Left ventricle myocardium inferior (tissue), 1 donor: ENCODE data around the gene SLC35D3. TPM values are rescaled to one million over a fixed set of nuclear protein-coding genes. Genes with fewer than 3 reads are reported as not detected.
"Not testable (repeated sequence)": the region's sequence is repeated elsewhere in the genome, so short reads cannot be mapped to it uniquely, and the experiment has no call there.

Experiments
- DNase-seq: peaks from one replicate; pipeline ENCODE4 v3.0.0-alpha.2; 2020
- H3K27ac ChIP-seq: fragments of 200-600 bp; replicated peaks from 2 replicates; pipeline ENCODE4 v1.8.0; 2021
- H3K27me3 ChIP-seq: fragments of 200-600 bp; 2 replicates; pipeline ENCODE4 v1.8.0; 2021; ENCODE audit warnings: low read depth
- H3K36me3 ChIP-seq: fragments of 200-600 bp; 2 replicates; pipeline ENCODE4 v1.8.0; 2021
- H3K4me1 ChIP-seq: fragments of 200-600 bp; 2 replicates; pipeline ENCODE4 v1.8.0; 2021
- H3K4me3 ChIP-seq: fragments of 200-600 bp; 2 replicates; pipeline ENCODE4 v1.8.0; 2021; ENCODE audit warnings: mild to moderate bottlenecking, moderate library complexity
- H3K9me3 ChIP-seq: fragments of 200-600 bp; replicated peaks from 2 replicates; pipeline ENCODE4 v1.8.0; 2021
- CTCF ChIP-seq: fragments of 200-600 bp; IDR thresholded peaks from 2 replicates; pipeline ENCODE4 v1.8.0; 2021; ENCODE audit warnings: antibody characterized with exemption, mild to moderate bottlenecking, borderline replicate concordance
- intact Hi-C: fragments of 100-400 bp; cut with micrococcal nuclease; formaldehyde crosslinking; loops from one replicate; pipeline ENCODE4 v1.11.0; 2022
- total RNA-seq: library from RNA; stranded (reverse); fragmentation: NEBNext Ultra II Directional; extraction: Animal tissue kit (Norgen Biotek cat#: 25700); gene quantifications from one replicate; pipeline ENCODE4 v1.2.1, GENCODE V29; 2021
- donor health status: DM: no; HTN: yes; CAD: no; lungs with severe emphysema.

SLC35D3 gene
- total RNA-seq, 1 donor from 2014 or later, result 0.08 TPM

GRCh38 chr6:136945711-136946121 is 23.6 kb downstream of the SLC35D3 start:
- Histone ChIP-seq H3K27ac (no peak overlapping the region), H3K9me3 (no peaks in the 10 kb centered on the region), H3K4me3 (no peak overlapping the region), H3K27me3 (peaks cover 5% of the 10 kb centered on the region), H3K4me1 (no peaks in the 10 kb centered on the region), H3K36me3 (no peaks in the 10 kb centered on the region)
- TF ChIP-seq CTCF, result no peak
- DNase-seq, result no peak
- intact Hi-C loops, result no loop called here

DNA sequence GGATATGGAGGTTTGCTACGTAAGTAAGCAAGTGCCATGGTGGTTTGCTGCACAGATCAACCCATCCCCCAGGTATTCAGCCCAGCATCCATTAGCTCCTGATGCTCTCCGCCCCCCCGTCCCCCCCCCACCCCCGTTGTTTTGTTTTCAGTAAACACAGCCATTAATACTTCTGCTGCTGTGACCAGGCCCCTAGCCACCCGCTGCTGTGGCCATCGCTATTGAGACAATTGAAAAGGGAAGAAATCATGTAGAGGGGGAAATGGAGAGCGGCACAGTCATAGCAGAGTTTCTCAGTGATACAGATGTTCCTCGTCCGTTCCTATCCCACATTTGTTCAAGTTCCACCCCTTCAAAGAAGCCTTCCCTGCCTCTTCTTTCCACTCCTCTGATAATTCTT is 24.9 kb downstream of the SLC35D3 start:
- H3K9me3 ChIP-seq, result no peaks in the 10 kb centered on the region

DNA sequence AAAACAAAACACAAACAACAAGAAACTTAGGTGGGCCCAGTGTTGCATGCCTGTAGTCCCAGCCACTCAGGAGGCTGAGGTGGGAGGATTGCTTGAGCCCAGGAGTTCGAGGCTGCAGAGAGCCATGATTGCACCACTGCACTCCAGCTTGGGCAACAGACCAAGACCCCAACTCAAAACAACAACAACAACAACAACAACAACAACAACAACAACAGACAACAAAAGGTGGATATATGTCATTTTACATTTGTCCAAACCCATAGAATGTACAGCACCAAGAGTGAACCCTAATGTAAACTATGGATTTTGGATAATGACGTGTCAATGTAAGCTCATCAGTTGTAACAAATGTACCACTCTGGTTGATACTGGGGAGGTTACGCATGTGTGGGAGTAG is 27.9 kb downstream of the SLC35D3 start:
- H3K4me1 ChIP-seq, H3K27ac ChIP-seq, DNase-seq, H3K27me3 ChIP-seq, H3K36me3 ChIP-seq, H3K4me3 ChIP-seq, intact Hi-C loops, H3K9me3 ChIP-seq: not testable (repeated sequence)

More for the DNA sequence above, 24.9 kb downstream of the SLC35D3 start:
- no peak for DNase-seq
- TF ChIP-seq CTCF, result no peak
- intact Hi-C loops, result no loop called here
- Histone ChIP-seq H3K4me1 (no peaks in the 10 kb centered on the region), H3K36me3 (no peaks in the 10 kb centered on the region), H3K4me3 (no peak overlapping the region), H3K27me3 (peaks cover 5% of the 10 kb centered on the region), H3K27ac (no peak overlapping the region)

DNA sequence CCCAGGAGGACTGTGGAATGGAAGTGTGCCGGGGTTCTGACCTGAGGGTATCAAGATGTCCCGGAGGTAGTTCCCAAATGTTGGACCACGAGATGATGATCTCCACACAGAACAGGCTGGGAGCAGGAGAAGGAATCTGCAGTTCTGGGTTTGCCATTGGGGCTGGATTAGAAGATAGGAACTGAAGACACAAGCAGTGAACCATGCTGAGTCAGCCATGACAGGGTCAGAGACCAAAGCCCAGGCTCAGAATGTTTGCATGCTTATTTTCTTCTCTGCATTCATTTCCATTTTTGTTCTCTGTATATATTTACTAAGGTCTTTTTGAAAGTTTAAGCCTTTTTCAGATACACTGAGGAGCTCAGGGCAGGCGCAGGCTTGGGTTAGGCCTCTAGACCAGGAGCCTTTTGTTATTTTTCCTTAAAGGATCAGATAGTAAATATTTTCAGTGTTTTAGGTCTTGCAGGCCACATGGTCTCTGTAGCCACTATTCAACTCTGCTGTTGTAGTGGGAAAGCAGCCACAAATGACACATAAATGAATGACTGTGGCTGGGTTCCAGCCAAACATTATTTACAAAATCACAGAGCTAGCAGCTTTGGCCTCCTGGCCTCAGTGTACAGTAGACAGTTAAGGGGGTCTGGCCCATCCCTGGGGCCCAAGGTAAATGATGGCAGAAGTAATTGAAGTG is 28.5 kb downstream of the SLC35D3 start:
- TF ChIP-seq CTCF, result no peak
- no peaks in the 10 kb centered on the region for H3K36me3 ChIP-seq
- no peaks in the 10 kb centered on the region for H3K27me3 ChIP-seq
- H3K4me3 ChIP-seq, result no peak overlapping the region
- H3K9me3 ChIP-seq, result no peaks in the 10 kb centered on the region
- intact Hi-C loops, result no loop called here
- H3K4me1 ChIP-seq, result no peaks in the 10 kb centered on the region
- DNase-seq, result no peak
- no peak overlapping the region for H3K27ac ChIP-seq

GRCh38 chr6:136952714-136953260 is 30.7 kb downstream of the SLC35D3 start:
- H3K4me3 ChIP-seq, result no peak overlapping the region
- no peaks in the 10 kb centered on the region for H3K9me3 ChIP-seq
- no peaks in the 10 kb centered on the region for H3K27me3 ChIP-seq
- peaks cover 9% of the 10 kb centered on the region for H3K4me1 ChIP-seq
- DNase-seq, result no peak
- no peak overlapping the region for H3K27ac ChIP-seq
- intact Hi-C loops, result no loop called here
- H3K36me3 ChIP-seq, result no peaks in the 10 kb centered on the region
- no peak for TF ChIP-seq CTCF

DNA sequence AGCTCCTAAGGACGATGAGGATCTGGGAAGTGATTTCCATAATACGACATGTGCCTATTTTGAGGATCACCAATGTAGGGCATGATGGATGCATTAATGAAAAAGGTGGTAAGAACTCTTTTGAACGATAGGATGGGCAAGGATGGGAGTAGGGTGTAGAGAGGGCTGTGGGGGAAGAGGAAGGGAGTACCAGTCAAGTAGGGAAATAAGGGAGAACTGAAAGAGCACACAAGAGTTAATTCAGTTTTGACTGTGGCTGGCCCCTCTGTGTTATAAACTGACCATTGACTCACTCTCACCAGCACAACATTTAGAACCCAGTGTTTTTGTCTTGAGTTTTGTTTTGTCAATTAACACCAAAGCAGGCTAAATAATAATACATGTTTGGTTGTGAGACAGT is 33.0 kb downstream of the SLC35D3 start:
- intact Hi-C loops, result no loop called here
- Histone ChIP-seq H3K9me3 (no peaks in the 10 kb centered on the region), H3K4me1 (peaks cover 18% of the 10 kb centered on the region), H3K36me3 (no peaks in the 10 kb centered on the region), H3K27me3 (no peaks in the 10 kb centered on the region), H3K4me3 (no peak overlapping the region), H3K27ac (no peak overlapping the region)
- no peak for TF ChIP-seq CTCF
- DNase-seq, result no peak
